IPS DF 6.9 (cell line): ENCODE measurements around the gene ARL6IP6.
"Not testable (repeated sequence)": the region's sequence is repeated elsewhere in the genome, so short reads cannot be mapped to it uniquely, and the experiment has no call there.

Experiments
- DNase-seq: peaks from one replicate; pipeline ENCODE4 v3.0.0-alpha.2; 2013; ENCODE audit warnings: low read depth, low spot score
- H3K27ac ChIP-seq: one replicate; pipeline ENCODE4 v1.5.1; 2013; ENCODE audit warnings: low read length, control low read depth
- H3K27me3 ChIP-seq: 2 replicates; pipeline ENCODE4 v1.6.1; 2013; ENCODE audit warnings: mild to moderate bottlenecking, low read length; ENCODE audit not compliant: control insufficient read depth, insufficient read depth
- H3K36me3 ChIP-seq: 2 replicates; pipeline ENCODE4 v1.6.1; 2013; ENCODE audit warnings: low read length; ENCODE audit not compliant: control insufficient read depth, insufficient read depth
- H3K4me1 ChIP-seq: 2 replicates; pipeline ENCODE4 v1.6.1; 2013; ENCODE audit warnings: low read length; ENCODE audit not compliant: control insufficient read depth, insufficient read depth
- H3K4me3 ChIP-seq: 2 replicates; pipeline ENCODE4 v1.5.1; 2013; ENCODE audit warnings: mild to moderate bottlenecking, low read length
- H3K9me3 ChIP-seq: 2 replicates; pipeline ENCODE4 v1.6.1; 2013; ENCODE audit warnings: low read length, inconsistent platforms; ENCODE audit not compliant: control insufficient read depth, insufficient read depth
- WGBS: extraction: QIAGEN DNeasy Blood & Tissue Kit; methylation state at CpG from one replicate; pipeline ENCODE4 v1.1.7; 2013; ENCODE audit warnings: mixed read lengths, missing lambda C conversion rate; ENCODE audit not compliant: insufficient read length, insufficient coverage; 5-methylcytosine and 5-hydroxymethylcytosine counted together

ARL6IP6 gene

GRCh38 chr2:152755029-152755428, 36.6 kb downstream of the ARL6IP6 start:
- no peak overlapping the region for H3K27ac ChIP-seq
- no peaks in the 10 kb centered on the region for H3K9me3 ChIP-seq
- H3K27me3 ChIP-seq, result no peaks in the 10 kb centered on the region
- WGBS, result no CpG with 5 or more reads among the region's 13 CpGs
- H3K4me3 ChIP-seq, result no peak overlapping the region
- no peaks in the 10 kb centered on the region for H3K4me1 ChIP-seq
- no peaks in the 10 kb centered on the region; the same call in 1 of the 2 replicates for H3K36me3 ChIP-seq
- peak; percentile 39 for DNase-seq

GRCh38 chr2:152759290-152760072, 41.1 kb downstream of the ARL6IP6 start:
- no peak for DNase-seq
- WGBS, result no CpG with 5 or more reads among the region's 6 CpGs
- Histone ChIP-seq H3K27ac (no peak overlapping the region), H3K36me3 (no peaks in the 10 kb centered on the region; the same call in 1 of the 2 replicates), H3K4me3 (no peak overlapping the region), H3K9me3 (no peaks in the 10 kb centered on the region), H3K27me3 (no peaks in the 10 kb centered on the region), H3K4me1 (no peaks in the 10 kb centered on the region)

GRCh38 chr2:152761214-152761613, 42.8 kb downstream of the ARL6IP6 start:
- H3K4me3 ChIP-seq, result no peak overlapping the region
- no peaks in the 10 kb centered on the region; the same call in 1 of the 2 replicates for H3K36me3 ChIP-seq
- no peak for DNase-seq
- no peaks in the 10 kb centered on the region for H3K4me1 ChIP-seq
- H3K27me3 ChIP-seq, result no peaks in the 10 kb centered on the region
- no peaks in the 10 kb centered on the region for H3K9me3 ChIP-seq
- no CpG with 5 or more reads among the region's 4 CpGs for WGBS
- H3K27ac ChIP-seq, result no peak overlapping the region

- DNase-seq, result no peak
- Histone ChIP-seq H3K9me3 (no peaks in the 10 kb centered on the region), H3K27ac (no peak overlapping the region), H3K27me3 (no peaks in the 10 kb centered on the region), H3K4me3 (no peak overlapping the region), H3K36me3 (no peaks in the 10 kb centered on the region; the same call in 1 of the 2 replicates), H3K4me1 (no peaks in the 10 kb centered on the region)
- WGBS, result no CpG with 5 or more reads among the region's 5 CpGs
These were observed 43.8 kb downstream of the ARL6IP6 start for GRCh38 chr2:152762202-152762601.

GRCh38 chr2:152763208-152763607, 44.8 kb downstream of the ARL6IP6 start:
- DNase-seq, H3K4me1 ChIP-seq, H3K27ac ChIP-seq, H3K36me3 ChIP-seq, H3K9me3 ChIP-seq, H3K4me3 ChIP-seq, H3K27me3 ChIP-seq: not testable (repeated sequence)
- no CpG with 5 or more reads among the region's 4 CpGs for WGBS

GRCh38 chr2:152763651-152764050, 45.2 kb downstream of the ARL6IP6 start:
- DNase-seq, result no peak
- Histone ChIP-seq H3K27ac (no peak overlapping the region), H3K36me3 (no peaks in the 10 kb centered on the region; the same call in 1 of the 2 replicates), H3K27me3 (no peaks in the 10 kb centered on the region), H3K9me3 (no peaks in the 10 kb centered on the region), H3K4me1 (no peaks in the 10 kb centered on the region), H3K4me3 (no peak overlapping the region)
- no CpG with 5 or more reads among the region's 1 CpG for WGBS

- Histone ChIP-seq H3K4me3 (no peak overlapping the region), H3K4me1 (no peaks in the 10 kb centered on the region), H3K9me3 (no peaks in the 10 kb centered on the region), H3K36me3 (no peaks in the 10 kb centered on the region; the same call in 1 of the 2 replicates), H3K27me3 (no peaks in the 10 kb centered on the region), H3K27ac (no peak overlapping the region)
- no peak for DNase-seq
- no CpG with 5 or more reads among the region's 1 CpG for WGBS
These were observed 48.5 kb downstream of the ARL6IP6 start for GRCh38 chr2:152766928-152767327.

GRCh38 chr2:152781175-152781574, 62.8 kb downstream of the ARL6IP6 start:
- DNase-seq, result no peak
- no peak overlapping the region for H3K4me3 ChIP-seq
- no peaks in the 10 kb centered on the region for H3K27me3 ChIP-seq
- WGBS, result no CpG with 5 or more reads among the region's 3 CpGs
- H3K9me3 ChIP-seq, result no peaks in the 10 kb centered on the region
- no peaks in the 10 kb centered on the region for H3K4me1 ChIP-seq
- H3K36me3 ChIP-seq, result no peaks in the 10 kb centered on the region
- no peak overlapping the region for H3K27ac ChIP-seq

- Histone ChIP-seq H3K36me3 (no peaks in the 10 kb centered on the region), H3K4me1 (no peaks in the 10 kb centered on the region), H3K4me3 (no peak overlapping the region), H3K27me3 (no peaks in the 10 kb centered on the region), H3K27ac (no peak overlapping the region), H3K9me3 (no peaks in the 10 kb centered on the region)
- no peak for DNase-seq
- no CpG with 5 or more reads among the region's 2 CpGs for WGBS
These were observed 63.8 kb downstream of the ARL6IP6 start for GRCh38 chr2:152782171-152782570.

GRCh38 chr2:152790883-152791282, 72.5 kb downstream of the ARL6IP6 start:
- H3K4me1 ChIP-seq, result no peaks in the 10 kb centered on the region
- no peak overlapping the region for H3K27ac ChIP-seq
- H3K36me3 ChIP-seq, result no peaks in the 10 kb centered on the region
- DNase-seq, result no peak
- H3K9me3 ChIP-seq, result no peaks in the 10 kb centered on the region
- no CpG with 5 or more reads among the region's 9 CpGs for WGBS
- no peaks in the 10 kb centered on the region for H3K27me3 ChIP-seq
- H3K4me3 ChIP-seq, result no peak overlapping the region

- Histone ChIP-seq H3K9me3 (no peaks in the 10 kb centered on the region), H3K27ac (no peak overlapping the region), H3K4me3 (no peak overlapping the region), H3K27me3 (no peaks in the 10 kb centered on the region), H3K4me1 (no peaks in the 10 kb centered on the region), H3K36me3 (no peaks in the 10 kb centered on the region)
- DNase-seq, result no peak
- WGBS, result no CpG with 5 or more reads among the region's 3 CpGs
These were observed 73.6 kb downstream of the ARL6IP6 start for GRCh38 chr2:152791979-152792378.
